Hippocampal formation (tissue), 2 donors: ENCODE data around the gene ABCC2.
"Not testable (repeated sequence)": the region's sequence is repeated elsewhere in the genome, so short reads cannot be mapped to it uniquely, and the experiment has no call there.

ENCODE experiments used
- DNase-seq, 2 donors: peaks; one replicate each; lab custom pipeline; 2025; lab: John Stamatoyannopoulos, UW

The ABCC2 gene

DNA sequence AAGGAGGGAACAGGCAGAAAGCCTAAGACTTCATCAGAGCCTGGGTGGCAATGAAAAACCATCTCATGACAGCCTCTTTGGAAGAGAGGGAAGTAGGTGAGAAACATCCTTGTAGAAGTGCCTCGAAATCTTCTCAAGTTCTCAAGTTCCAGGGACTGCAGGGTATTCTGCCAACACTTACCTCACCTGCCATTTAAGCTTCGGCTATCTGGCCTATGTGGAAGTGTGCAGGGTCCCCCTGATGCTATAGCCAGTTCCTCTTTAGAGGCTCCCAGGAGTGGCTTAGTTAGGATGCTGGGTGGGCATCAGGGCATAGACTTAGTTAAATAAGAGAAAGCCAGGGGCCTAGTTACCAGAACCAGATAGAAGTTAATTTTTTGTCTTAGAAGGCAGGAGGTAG is 27.0 kb downstream of the ABCC2 start:
- no peak for DNase-seq

DNA sequence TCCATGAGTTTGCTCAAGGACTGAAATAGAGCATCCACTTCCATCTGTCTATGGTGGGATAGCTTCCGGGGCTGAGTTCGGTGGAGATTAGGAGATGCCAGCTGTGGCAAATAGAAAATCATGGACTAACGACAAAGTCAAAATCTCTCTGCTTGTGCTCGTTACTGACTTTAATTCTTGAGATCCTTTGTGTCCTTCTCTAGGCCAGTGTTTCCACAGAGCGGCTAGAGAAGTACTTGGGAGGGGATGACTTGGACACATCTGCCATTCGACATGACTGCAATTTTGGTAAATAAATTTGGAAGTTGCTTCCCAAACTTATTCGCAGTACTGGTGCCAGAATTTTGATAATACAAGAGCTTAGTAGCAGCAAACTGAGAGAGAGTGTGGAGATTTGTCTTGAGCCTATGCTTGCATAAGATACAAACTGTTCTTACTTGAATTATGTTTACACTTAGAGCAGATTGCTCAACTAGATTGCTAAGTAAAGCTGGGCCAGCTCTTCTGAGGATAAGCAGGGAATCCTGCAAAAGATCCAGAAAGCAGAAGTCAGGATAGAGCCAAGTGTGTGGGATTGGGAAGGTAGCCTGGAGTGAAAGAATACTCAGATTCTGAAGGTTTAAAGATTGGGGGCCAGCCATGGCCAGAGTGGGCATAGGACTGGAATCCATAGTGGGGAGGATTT is 27.6 kb downstream of the ABCC2 start:
- DNase-seq, result peak in 1 of 2 donors; percentile 47

DNA sequence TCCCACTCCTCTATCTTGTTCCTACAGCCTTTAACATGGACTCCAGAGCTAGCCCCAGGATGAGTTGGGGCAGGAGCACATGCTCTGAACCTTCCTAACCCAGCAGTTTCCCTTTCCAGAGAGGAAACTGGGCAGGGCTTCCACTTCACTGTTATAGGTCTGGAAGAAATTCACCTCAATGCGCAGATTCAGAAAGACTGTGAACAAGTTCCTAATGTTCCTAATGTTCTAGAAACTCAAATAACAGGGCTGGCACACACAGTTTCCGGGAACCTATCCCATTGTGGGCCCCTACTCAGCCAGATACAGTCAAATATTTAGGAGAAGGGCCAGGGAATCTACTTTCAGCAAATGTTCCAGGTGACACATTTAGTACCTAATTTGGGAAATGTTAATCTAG is 29.7 kb downstream of the ABCC2 start:
- no peak for DNase-seq

DNA sequence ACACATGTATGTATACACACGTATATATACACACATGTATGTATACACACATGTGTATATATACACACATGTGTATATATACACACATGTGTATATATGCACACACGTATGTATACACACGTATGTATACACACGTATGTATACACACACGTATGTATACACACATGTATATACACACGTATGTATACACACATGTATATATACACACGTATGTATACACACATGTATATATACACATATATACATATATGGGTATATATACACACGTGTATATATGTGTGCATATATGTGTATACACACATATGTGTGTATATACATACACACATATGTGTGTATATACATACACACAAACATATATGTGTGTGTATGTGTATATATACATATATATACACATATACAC is 31.7 kb downstream of the ABCC2 start:
- no peak for DNase-seq

DNA sequence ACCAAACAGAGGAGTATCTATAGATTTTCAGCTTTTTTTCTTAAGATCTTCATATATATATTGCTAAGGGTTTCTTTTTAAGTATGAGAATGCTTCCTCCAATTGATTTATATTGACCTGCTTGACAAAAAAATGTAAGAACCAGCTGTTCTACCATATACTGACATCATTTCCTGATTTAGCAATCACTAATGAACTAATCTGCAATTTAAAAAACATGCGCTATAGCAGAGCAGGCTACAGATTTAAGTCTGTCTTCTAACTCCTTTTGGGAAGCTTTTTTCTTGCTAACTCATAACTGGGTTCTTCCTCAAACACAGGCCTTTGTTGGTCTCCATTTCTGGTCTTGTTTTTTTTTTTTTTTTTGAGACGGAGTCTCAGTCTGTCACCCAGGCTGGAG is 33.2 kb downstream of the ABCC2 start:
- DNase-seq, result no peak

DNA sequence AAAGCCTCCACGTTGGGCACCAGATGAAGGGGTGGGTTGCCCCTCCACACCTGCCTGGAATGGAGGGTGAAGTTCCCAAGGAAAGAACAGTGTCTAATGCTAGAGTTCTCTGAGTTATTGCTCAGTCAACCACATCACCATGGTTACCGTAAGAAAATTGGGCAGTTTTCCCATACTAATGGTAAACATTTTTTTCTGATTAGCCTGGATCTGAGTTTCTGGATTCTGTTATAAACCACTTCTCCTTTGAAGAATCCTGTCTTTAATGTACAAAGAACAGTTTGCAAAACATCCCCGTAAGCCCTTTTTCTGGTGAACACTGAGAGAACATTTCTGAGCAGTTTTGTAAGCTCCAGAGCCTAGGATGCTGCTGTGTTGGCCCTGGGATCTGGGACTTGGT is 45.5 kb downstream of the ABCC2 start:
- DNase-seq, result no peak

DNA sequence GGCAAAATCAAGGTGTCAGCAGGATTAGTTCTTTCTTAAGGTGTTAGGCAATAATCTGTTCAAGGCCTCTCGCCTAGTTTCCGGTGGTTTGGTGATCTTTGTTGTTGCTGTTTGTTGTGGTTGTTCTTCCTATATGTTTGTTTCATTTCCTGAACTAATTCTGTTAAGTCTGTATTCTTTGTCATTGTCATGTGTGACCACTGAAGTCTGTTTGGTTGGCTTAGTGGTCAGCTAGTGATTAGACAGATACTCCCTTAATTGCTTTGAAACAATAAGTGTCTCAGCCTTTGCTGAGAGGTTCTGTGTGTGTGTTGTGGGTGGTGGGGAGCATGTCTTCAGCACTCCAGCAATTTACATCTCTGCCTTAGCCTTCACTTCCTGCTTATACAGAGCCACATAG is 46.0 kb downstream of the ABCC2 start:
- no peak for DNase-seq

DNA sequence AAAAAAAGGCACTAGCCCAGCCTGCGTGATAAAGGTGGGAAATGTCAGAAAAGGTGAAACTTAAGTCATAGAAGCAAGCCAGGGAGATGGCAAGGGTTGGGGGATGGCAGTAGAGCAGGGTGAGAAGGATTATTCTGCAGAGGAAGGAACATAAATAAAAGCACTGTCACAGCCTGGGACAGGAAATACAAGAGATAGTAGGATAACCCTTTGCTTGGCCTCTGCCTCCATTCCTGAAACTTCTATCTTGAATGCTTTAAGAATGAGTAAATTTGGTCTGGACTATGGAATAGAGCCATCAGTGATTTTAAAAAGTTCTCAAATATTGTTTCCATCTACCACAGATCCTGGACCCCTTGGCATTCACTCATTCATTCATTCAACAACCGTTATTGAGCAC is 50.0 kb downstream of the ABCC2 start:
- DNase-seq, result no peak

DNA sequence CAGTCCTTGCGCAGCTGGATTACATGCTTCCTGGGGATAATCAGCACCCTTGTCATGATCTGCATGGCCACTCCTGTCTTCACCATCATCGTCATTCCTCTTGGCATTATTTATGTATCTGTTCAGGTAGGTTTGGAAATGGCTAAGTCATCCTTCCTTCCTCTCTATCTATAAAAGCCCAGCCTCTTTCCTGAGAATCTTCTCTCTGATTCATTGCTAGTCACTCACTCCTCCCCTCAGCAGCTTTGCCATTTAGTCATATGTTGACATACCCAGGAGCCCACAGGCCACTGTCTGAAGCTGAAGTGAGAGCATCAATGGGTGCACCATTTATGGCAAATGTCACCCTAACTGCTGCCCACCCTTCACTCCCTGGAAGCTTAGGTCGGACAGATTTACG is 52.0 kb downstream of the ABCC2 start:
- no peak for DNase-seq

DNA sequence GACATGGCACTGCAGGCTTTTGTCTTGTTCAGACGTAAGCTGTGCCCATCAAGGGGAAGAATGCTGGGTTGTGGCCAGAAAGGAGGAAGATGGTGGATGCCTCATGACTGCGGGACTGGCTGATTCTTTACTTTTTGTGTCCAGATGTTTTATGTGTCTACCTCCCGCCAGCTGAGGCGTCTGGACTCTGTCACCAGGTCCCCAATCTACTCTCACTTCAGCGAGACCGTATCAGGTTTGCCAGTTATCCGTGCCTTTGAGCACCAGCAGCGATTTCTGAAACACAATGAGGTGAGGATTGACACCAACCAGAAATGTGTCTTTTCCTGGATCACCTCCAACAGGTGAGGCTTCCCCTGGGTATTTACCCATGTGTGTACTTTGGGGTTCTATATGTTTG is 53.5 kb downstream of the ABCC2 start:
- no peak for DNase-seq

DNA sequence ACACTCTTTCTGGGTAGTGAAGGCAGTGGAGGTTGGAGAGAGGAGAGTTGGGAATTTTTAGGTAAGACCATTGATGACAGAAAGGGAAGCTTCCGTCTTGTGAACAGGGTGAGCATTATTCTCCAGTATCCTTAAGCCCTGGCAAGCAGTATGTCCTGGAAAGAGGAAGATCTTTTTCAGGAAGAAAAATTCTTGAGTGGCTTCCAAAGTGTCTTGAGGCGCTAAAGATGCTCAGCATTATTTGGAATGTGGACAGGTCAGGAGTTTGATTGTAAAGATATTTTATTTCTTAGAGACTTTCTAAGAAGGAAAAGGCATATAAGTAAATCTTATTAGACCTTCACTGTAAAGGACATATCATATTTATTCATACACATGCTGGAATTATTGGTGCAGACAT is 54.3 kb downstream of the ABCC2 start:
- no peak for DNase-seq

DNA sequence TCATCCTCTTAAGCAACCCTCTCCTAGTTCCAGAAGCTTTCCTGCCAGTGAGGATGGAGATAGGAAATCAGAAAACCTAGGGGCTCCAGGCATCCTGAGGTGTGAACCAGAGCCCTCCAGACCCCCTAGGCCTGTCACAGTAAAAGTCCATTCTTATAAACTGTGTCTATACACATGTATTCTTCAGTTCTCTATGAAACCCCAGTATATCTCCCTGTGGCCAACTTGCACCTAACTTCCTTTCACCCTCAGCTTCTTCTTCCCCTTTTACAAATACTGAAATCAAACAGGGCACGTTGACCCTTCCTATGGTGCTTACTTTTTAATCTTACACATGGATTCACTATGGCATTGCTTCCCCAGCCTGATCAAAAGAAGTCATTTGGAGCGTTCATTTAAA is 58.4 kb downstream of the ABCC2 start:
- DNase-seq, result not testable (repeated sequence)

DNA sequence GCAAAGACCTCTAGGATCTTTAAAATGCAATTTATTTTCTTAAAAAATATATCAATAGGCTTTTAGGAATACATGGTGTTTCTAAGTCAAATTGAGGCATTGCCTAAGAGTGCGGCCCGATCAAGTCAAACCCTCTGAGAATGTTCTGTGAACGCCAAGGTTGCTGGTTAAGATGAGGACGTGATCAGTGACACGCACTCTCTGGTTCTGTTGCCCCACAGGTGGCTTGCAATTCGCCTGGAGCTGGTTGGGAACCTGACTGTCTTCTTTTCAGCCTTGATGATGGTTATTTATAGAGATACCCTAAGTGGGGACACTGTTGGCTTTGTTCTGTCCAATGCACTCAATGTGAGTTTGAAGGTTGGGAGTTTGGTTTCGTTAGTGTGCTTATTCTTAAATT is 59.3 kb downstream of the ABCC2 start:
- no peak for DNase-seq

DNA sequence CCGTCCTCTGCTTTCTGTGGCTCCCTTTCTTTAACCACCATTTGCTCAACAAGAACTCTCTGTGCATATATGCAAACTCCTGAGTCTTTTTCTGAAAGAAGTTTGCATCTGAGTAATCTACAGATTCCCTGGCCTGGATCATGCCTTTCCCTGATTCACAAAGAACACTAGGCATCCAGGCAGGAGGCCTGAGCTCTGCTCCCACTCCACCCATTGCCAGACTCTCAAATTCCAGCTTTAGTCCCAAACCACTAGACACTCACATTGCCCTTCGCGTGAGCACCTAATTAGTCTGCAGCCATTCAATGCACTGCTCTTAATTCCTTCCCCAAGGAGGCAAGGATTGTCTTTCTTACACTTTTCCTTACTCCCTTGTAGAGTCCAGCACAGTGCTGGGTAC is 60.9 kb downstream of the ABCC2 start:
- no peak for DNase-seq

DNA sequence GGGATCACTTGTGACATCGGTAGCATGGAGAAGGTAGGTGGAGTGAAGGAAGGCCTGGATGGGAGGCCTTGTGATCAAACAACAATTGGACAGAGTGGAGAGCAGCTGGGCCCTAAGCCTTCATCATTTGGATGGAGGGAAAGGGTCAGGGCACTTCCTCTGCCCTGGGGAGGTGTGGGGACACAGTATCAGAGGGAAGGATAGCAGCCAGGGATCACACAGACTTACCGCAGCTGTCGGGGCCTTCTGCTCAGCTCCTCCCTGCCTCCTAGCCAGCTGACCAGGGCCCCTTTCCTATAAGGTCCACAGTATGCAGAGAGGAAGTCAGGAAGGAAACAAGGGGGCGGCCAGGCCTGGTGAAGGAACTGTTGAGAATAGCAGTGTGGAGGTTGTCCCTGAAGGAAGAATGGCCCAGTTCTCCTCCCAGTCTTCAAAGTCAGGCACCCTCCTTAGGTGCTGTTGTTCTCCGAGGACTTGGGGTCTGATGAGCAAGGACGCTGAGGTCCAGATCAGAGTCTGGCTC is 62.1 kb downstream of the ABCC2 start:
- DNase-seq, result no peak

DNA sequence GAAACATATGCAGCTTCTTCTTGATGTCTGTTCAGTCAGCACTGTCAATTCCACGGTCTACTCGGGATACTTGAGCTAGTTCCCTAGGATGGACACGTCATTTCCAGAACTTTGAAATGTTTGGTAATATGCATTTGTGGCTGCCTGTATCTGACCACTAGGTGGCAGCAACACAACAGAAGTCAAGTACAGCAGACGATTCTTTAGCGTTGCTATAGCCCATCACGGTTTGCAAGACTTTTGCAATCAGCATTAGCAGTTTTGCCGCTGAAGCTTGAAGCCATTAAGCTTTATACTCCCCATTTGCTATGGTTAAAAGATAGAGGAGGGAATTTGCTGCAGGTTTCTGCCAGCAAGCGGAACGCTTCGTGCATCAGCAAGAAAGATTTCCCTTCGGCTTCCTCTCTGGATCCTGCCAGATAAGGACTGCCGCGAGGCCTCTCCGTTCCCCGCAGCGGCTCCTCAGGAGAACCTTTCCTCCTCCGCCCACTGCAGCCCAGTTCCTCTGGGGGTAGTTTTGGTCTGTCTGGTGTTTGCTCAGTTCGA is 63.5 kb downstream of the ABCC2 start:
- peak; percentile 51 to 92 for DNase-seq

DNA sequence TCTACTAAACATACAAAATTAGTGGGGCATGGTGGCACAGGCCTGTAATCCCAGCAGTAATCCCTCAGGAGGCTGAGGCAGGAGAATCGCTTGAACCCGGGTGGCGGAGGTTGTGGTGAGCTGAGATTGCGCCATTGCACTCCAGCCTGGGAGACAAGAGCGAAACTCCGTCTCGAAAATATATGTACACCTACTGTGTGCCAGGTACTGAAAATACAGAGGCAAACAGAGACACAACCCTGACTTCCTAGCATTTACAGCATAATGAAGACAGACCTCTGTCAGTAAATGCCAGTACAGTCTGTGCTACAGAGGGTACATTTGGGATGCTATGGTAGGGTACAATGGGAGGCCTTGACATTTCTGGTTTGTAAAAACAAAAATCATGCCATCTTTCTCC is 66.6 kb downstream of the ABCC2 start:
- DNase-seq, result no peak

DNA sequence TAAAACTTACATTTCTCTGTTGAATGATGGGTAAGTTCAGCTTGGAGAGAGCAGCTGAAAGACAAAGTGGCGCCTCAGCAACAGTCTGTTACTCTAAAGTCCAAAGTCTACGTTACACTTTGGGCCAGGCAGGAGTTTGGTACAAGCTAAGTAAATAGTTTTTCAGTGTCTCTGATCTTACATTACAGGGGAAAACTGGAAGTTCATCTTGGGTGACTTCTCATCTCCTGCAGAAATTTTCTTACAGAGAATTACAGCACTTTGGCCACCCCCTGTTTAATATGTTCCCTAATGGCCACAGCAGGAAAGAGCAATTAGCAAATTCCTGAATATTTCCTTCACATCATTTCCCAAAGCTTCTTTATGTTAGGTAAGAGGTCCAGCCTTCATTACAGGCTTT is 67.1 kb downstream of the ABCC2 start:
- DNase-seq, result no peak

DNA sequence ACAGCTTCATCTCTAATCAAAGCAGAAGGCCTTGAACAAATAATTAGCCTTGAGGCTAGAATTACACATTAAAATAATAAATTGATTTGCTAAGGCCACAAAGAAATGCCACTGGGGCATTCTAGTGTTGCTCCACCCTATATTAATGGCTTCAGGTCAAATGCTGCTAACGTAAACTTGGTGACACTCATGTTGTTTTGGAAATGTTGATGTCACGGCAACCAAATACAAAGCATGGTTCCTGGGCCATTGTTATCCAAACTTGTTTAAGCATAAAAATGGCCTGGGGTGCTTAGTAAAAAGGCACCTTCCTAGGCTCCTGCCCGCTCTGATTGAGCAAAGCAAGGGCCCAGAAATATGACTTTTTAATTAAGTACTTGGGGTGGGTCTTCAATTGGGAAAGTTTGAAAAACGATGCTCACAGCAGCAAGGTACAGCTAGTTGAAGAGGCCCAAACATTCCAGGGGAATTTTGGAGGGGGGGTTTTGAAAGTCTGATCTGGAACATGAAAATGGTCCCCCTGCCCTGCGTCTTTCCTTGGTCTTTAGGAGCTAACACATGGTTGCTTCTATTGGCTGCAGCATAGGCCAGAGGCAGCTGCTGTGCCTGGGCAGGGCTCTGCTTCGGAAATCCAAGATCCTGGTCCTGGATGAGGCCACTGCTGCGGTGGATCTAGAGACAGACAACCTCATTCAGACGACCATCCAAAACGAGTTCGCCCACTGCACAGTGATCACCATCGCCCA is 67.8 kb downstream of the ABCC2 start:
- no peak for DNase-seq

DNA sequence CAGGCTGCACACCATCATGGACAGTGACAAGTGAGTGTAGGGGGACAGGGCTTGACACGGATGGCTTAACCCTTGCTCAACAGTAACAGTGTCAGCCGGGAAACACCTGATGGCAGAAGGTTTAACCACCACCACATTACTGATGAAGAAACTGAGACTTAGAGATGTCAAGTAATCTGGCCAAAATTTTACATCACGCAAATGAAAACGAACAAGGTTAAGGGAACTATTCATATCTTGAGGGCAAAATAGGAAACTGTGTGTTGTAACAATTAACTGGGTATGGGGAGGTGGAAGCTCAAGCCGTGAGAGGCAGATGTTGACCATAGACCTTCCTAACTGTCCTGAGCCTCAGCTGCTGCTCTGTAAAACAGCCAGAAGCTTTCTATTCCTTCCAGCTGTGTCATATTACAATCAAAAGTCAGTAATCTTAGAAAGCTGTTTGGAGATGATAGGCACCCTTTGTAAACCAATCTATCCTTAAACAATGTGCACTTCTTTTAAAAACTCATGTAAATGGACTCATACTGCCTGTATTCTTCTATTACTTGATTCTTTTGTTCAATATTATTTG is 68.4 kb downstream of the ABCC2 start:
- DNase-seq, result no peak

DNA sequence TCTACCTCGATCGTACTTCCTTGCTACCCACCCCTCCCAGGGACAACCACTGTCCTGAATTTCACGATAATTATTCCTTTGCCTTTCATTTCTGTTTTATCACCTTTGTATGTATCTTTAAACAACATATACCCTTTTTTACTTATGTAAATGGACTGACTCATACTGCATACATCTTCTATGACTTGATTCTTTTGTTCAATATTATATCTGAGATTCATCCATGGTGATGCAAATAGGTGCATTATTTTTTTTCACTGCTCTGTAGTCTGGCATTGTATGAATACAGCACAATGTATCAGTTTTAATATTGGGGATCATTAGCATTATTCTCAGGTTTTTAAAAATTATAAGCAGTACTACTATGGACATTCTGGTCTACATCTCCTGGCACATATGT is 69.4 kb downstream of the ABCC2 start:
- no peak for DNase-seq

DNA sequence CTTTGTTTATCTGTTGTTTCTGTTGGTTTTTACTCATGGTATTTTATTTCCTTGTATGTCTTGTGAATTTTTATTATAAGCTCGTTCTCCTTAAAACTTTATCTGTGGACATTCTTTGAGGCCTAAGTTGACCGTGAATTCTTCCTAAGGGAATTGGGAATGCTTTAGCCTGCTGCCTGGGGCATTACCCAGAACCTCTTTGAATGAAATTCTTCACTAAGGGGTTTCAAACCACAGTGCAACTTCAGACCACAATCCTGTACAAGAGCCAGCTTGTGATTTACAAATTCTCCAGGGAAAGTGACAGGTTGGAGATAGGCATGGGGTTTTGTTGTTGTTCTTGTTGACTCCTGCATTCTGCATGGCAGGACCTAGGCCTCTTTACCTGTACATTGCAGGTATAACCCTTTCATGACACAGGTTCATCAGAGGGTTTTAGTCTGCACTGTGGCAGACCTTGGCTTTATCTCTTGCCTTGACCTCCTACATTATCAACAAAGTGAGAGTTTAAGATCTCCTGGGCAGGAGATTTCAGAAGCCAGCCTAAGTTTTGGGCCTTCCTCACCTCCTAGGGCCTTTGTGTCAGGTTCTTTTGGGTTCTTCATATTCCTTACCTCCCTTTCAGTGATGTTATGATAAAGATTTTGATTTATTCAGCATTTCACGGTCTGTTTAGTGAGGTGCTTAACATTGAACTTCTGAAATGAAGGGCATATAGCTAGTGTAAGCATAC is 70.2 kb downstream of the ABCC2 start:
- no peak for DNase-seq
